ACC112 (cell line): ENCODE results near the gene BNC2.
A peak's percentile ranks its signal among the peaks of the same experiment; 100 is the strongest.

ENCODE experiments used
- H2AFZ ChIP-seq: fragments of 200-600 bp; sonication (generic); one replicate; pipeline ENCODE4 v1.6.0; 2017; ENCODE audit warnings: antibody characterized with exemption, low read length; ENCODE audit not compliant: unreplicated experiment
- H3K27ac ChIP-seq: fragments of 200-600 bp; sonication (generic); 2 replicates; pipeline ENCODE4 v1.5.1; 2014; ENCODE audit warnings: low read depth, mild to moderate bottlenecking, antibody characterized with exemption, low read length, moderate library complexity
- H3K27me3 ChIP-seq: fragments of 200-600 bp; sonication (generic); 2 replicates; pipeline ENCODE4 v1.6.1; 2014; ENCODE audit warnings: mild to moderate bottlenecking, antibody characterized with exemption, low read length, moderate library complexity, mixed read lengths; ENCODE audit not compliant: insufficient read depth
- H3K36me3 ChIP-seq: fragments of 200-600 bp; sonication (generic); 2 replicates; pipeline ENCODE4 v1.6.1; 2016; ENCODE audit warnings: mild to moderate bottlenecking, antibody characterized with exemption, low read length, moderate library complexity, mixed read lengths; ENCODE audit not compliant: insufficient read depth
- H3K4me1 ChIP-seq: fragments of 200-600 bp; sonication (generic); one replicate; pipeline ENCODE4 v1.6.1; 2016; ENCODE audit warnings: low read length, mixed read lengths; ENCODE audit not compliant: insufficient read depth, unreplicated experiment, control insufficient read depth
- H3K4me3 ChIP-seq: fragments of 200-600 bp; sonication (generic); 2 replicates; pipeline ENCODE4 v1.5.1; 2014; ENCODE audit warnings: mild to moderate bottlenecking, low read depth, low read length
- H3K79me2 ChIP-seq: fragments of 200-600 bp; sonication (generic); one replicate; pipeline ENCODE4 v1.6.0; 2016; ENCODE audit warnings: low read length; ENCODE audit not compliant: control insufficient read depth, unreplicated experiment, insufficient read depth

Gene BNC2

GRCh38 chr9:16637218-16637617 lies 233.3 kb downstream of the BNC2 start:
- Histone ChIP-seq H3K27ac (no peak overlapping the region), H3K36me3 (no peaks in the 10 kb centered on the region), H3K27me3 (no peaks in the 10 kb centered on the region), H3K4me1 (no peaks in the 10 kb centered on the region), H2AFZ (no peak overlapping the region), H3K79me2 (peaks cover 38% of the 10 kb centered on the region), H3K4me3 (no peak overlapping the region)

GRCh38 chr9:16633794-16634193 lies 236.7 kb downstream of the BNC2 start:
- H3K27me3 ChIP-seq = no peaks in the 10 kb centered on the region
- no peak overlapping the region for H3K27ac ChIP-seq
- H3K79me2 ChIP-seq = peaks cover 36% of the 10 kb centered on the region
- H3K4me3 ChIP-seq = no peak overlapping the region
- H2AFZ ChIP-seq = no peak overlapping the region
- H3K4me1 ChIP-seq = peaks cover 11% of the 10 kb centered on the region
- no peaks in the 10 kb centered on the region for H3K36me3 ChIP-seq

DNA sequence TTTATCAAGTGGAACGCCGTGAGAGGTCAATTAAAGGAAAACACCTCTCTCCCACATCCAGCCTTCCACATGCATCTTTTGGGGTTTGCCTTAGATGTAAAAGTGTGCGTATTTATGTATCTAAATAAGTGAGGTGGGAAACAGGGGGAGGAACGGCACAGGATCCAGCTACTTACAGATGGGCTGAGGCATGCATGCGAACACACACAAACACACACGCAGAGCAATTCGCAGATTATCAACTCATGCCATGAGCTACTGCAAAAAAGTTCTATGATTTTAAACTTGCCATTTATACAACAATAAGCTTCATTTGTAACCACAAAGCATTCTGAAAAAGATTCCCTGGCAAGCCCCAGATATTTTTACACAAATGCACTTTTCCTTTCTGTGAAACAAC lies 242.1 kb downstream of the BNC2 start:
- Histone ChIP-seq H3K79me2 (peaks cover 41% of the 10 kb centered on the region), H3K4me3 (peak overlapping the region; percentile 69), H3K4me1 (peaks cover 56% of the 10 kb centered on the region), H3K27me3 (no peaks in the 10 kb centered on the region), H3K27ac (peak overlapping the region; percentile 93), H2AFZ (peak overlapping the region; percentile 61), H3K36me3 (no peaks in the 10 kb centered on the region)

GRCh38 chr9:16627967-16628366 lies 242.5 kb downstream of the BNC2 start:
- Histone ChIP-seq H3K36me3 (no peaks in the 10 kb centered on the region), H3K4me1 (peaks cover 56% of the 10 kb centered on the region), H3K27ac (peak overlapping the region; percentile 93), H3K4me3 (peak overlapping the region; percentile 69), H2AFZ (peak overlapping the region; percentile 61), H3K27me3 (no peaks in the 10 kb centered on the region), H3K79me2 (peaks cover 43% of the 10 kb centered on the region)

DNA sequence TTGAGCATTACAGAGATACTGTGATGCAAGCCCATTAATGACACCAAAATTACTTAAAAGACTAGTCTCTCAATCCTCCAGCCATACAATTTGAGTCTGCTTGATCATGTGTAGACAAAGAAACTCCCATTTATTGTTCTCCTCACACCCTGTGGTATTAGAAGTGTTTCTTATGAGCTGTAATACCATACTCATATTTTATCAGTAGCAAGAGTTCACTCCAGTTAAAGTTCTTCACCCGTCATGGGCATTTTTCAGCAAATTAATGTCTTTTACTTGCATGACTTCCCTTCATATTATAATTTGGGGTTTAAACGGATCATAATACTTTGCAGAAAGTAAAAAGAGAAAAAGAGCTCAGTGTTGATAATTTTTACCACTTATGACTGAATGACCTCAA lies 242.9 kb downstream of the BNC2 start:
- H3K27me3 ChIP-seq = no peaks in the 10 kb centered on the region
- H2AFZ ChIP-seq = no peak overlapping the region
- H3K4me1 ChIP-seq = peaks cover 56% of the 10 kb centered on the region
- H3K4me3 ChIP-seq = peak overlapping the region; percentile 69
- no peaks in the 10 kb centered on the region for H3K36me3 ChIP-seq
- H3K79me2 ChIP-seq = peaks cover 46% of the 10 kb centered on the region
- H3K27ac ChIP-seq = peak overlapping the region; percentile 93

- Histone ChIP-seq H3K4me1 (peaks cover 56% of the 10 kb centered on the region), H3K27ac (peak overlapping the region; percentile 93), H2AFZ (no peak overlapping the region), H3K79me2 (peaks cover 49% of the 10 kb centered on the region), H3K36me3 (no peaks in the 10 kb centered on the region), H3K27me3 (no peaks in the 10 kb centered on the region), H3K4me3 (peak overlapping the region; percentile 69)
These were observed 243.8 kb downstream of the BNC2 start for GRCh38 chr9:16626577-16627130.

DNA sequence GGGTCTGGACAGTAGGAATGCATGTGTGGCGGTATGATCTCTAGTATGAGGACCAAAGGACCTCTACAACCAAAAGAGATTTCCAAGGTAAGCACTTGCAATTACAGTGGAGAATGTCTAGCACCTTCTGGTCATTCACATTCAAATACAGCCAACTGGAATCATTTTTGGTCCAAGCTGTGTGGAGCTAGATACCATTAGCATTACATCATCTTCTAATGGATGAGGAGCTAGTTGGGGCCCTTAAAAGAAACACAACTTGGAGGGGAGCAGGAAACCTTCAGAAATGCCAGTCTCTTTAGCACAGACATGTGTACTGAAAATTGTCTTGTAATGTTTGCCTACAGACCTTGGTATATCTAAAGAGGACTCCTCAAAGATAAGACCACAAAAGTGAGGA lies 244.7 kb downstream of the BNC2 start:
- Histone ChIP-seq H3K27ac (peak overlapping the region; percentile 93), H3K79me2 (peaks cover 43% of the 10 kb centered on the region), H3K36me3 (no peaks in the 10 kb centered on the region), H3K27me3 (no peaks in the 10 kb centered on the region), H3K4me1 (peaks cover 56% of the 10 kb centered on the region), H3K4me3 (peak overlapping the region; percentile 69), H2AFZ (no peak overlapping the region)

DNA sequence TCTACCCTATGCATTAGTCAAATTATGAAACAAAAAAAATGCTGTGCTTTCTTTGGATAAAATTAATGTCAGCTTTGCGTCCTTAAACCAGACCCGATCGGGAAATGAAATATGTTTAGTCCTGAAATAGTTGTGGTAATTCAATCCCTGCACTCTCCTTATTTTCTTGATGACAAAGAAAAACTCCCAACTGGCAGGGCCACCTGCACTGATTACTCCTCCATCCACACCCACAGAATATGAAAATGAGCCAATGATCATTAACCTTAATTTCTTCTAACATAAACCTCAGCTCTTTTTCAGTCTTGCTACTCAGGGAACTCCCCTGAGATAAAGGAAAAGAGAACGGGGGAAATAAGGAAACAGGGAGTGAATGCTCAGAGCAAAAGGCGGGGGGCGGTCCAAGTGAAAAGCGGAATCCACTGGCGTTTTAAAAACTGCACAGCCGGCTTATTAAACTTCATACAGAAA lies 245.3 kb downstream of the BNC2 start:
- H3K4me3 ChIP-seq = peak overlapping the region; percentile 69
- peaks cover 43% of the 10 kb centered on the region for H3K79me2 ChIP-seq
- H3K27ac ChIP-seq = peak overlapping the region; percentile 93
- no peaks in the 10 kb centered on the region for H3K27me3 ChIP-seq
- no peaks in the 10 kb centered on the region for H3K36me3 ChIP-seq
- H3K4me1 ChIP-seq = peaks cover 56% of the 10 kb centered on the region
- no peak overlapping the region for H2AFZ ChIP-seq

GRCh38 chr9:16624744-16625117 lies 245.7 kb downstream of the BNC2 start:
- Histone ChIP-seq H3K27ac (peak overlapping the region; percentile 93; the same call in 1 of the 2 replicates), H3K4me1 (peaks cover 59% of the 10 kb centered on the region)

GRCh38 chr9:16623989-16624743 lies 246.3 kb downstream of the BNC2 start:
- no peaks in the 10 kb centered on the region for H3K36me3 ChIP-seq
- no peak overlapping the region for H2AFZ ChIP-seq
- peaks cover 45% of the 10 kb centered on the region for H3K79me2 ChIP-seq
- peaks cover 59% of the 10 kb centered on the region for H3K4me1 ChIP-seq
- H3K27me3 ChIP-seq = no peaks in the 10 kb centered on the region
- no peak overlapping the region; the same call in 1 of the 2 replicates for H3K4me3 ChIP-seq
- no peak overlapping the region for H3K27ac ChIP-seq

More at GRCh38 chr9:16624744-16625117, 245.7 kb downstream of the BNC2 start:
- Histone ChIP-seq H3K4me3 (peak overlapping the region; percentile 69), H3K79me2 (peaks cover 48% of the 10 kb centered on the region), H3K36me3 (no peaks in the 10 kb centered on the region), H2AFZ (no peak overlapping the region), H3K27me3 (no peaks in the 10 kb centered on the region)

- H2AFZ ChIP-seq = no peak overlapping the region
- H3K27me3 ChIP-seq = no peaks in the 10 kb centered on the region
- no peak overlapping the region for H3K4me3 ChIP-seq
- peaks cover 55% of the 10 kb centered on the region for H3K79me2 ChIP-seq
- peaks cover 51% of the 10 kb centered on the region for H3K4me1 ChIP-seq
- no peaks in the 10 kb centered on the region; the same call in none of the 2 replicates for H3K36me3 ChIP-seq
- H3K27ac ChIP-seq = no peak overlapping the region
These were observed 247.9 kb downstream of the BNC2 start for GRCh38 chr9:16622541-16622940.
